ENCODE results near the gene KRT7.

Gene KRT7

DNA sequence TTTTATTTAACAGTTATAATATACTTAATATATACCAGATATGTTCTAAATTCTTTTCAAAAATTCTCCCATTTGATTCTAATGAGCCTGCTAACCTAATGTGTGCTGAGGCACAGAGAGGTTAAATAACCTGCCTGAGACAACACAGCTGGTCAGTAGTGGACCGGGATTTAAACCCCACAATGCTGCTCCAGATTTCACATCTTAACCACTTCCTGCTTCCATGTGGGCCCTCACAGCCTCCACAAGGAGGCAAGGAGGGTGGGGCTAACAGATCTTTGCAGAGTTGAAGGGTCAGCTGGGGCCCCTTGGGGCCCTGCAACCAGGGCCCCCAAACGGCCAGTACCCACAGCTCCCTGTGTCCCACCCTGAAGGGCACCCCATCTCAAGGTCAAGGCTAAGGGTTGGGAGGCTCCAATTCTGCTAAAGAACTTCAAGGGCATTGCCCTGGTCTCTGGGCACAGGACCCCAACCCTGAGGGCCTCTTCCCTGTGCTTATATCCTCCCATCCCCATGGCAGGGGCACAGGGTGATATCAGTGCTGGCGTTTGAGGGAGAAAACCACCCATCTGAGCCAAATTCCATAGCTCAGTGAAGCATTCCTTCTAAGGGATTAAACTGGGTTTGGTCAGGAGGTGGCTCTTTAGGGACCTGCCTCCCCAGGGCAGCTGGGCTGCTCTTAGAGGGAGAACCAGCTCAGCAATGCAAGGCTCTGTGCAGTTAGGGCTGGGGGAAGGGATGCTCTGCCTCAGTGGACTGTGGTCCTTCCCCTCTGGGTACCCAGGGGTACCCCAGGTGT lies 43.5 kb upstream of the KRT7 start:
- Histone ChIP-seq H3K4me1 (ENCODE audit: control insufficient read depth in 1 of 2, insufficient read depth in 2 of 2, low read length in 2 of 2) (peaks cover 14 to 26% of the 10 kb centered on the region in 2 donors), H3K4me3 (ENCODE audit: low read depth in 1 of 2, low read length in 2 of 2) (no peak overlapping the region), H3K9ac (ENCODE audit: low read depth in 1 of 2, low read length in 2 of 2) (no peak overlapping the region), H3K9me3 (ENCODE audit: control insufficient read depth in 1 of 2, low read length in 2 of 2) (no peaks in the 10 kb centered on the region), H3K36me3 (ENCODE audit: control insufficient read depth in 1 of 2, insufficient read depth in 2 of 2, low read length in 2 of 2) (no peaks in the 10 kb centered on the region), H3K27me3 (ENCODE audit: control insufficient read depth in 1 of 2, insufficient read depth in 2 of 2, low read length in 2 of 2) (peaks cover 0 to 5% of the 10 kb centered on the region in 2 donors), H3K27ac (ENCODE audit: low read depth, low read length) (no peak overlapping the region)

DNA sequence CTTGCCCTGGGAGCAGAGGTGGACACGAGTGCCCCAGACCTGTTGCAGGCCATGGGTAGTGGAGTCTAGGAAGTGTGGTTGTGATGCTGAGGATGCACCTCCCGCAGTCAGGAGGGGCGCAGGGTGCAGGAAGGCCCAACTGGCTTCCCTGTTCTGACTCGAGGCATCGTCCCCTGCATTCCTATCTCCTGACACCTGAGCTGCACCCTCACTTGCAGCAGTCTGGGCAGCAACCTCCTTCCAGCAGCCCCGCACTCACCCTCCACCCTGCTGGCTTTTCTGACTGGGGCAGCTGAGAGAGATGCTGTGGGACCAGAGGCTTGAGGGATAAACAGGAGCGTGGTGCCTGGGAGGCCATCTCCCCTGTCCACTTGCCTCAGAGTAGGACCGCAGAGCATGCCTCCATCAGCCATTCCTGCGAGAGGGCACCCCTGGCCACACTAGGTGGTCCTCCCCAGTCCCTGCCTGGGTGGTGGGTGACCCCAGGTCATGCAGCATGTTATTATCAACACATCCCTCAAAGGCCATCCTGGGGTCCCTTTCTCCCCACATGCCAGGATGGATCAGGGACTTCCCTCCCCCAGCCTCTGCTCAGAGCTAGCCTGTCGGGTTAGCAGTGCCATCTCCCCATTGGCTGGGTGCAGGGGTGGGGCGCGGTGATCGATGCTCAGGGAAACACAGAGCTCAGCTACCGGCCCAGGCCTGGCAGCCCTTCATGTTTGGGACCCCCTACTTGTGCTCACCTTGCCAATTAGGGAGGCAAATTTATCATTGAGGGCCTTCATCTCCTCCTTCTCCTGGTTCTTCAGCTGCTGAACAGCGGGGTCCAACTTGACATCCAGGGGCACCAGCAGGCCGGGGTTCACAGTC lies 41.9 kb upstream of the KRT7 start:
- H3K36me3 ChIP-seq (ENCODE audit: control insufficient read depth in 1 of 2, insufficient read depth in 2 of 2, low read length in 2 of 2), result no peaks in the 10 kb centered on the region
- H3K4me3 ChIP-seq (ENCODE audit: low read depth in 1 of 2, low read length in 2 of 2), result no peak overlapping the region
- peaks cover 0 to 5% of the 10 kb centered on the region in 2 donors for H3K27me3 ChIP-seq (ENCODE audit: control insufficient read depth in 1 of 2, insufficient read depth in 2 of 2, low read length in 2 of 2)
- H3K9me3 ChIP-seq (ENCODE audit: control insufficient read depth in 1 of 2, low read length in 2 of 2), result no peaks in the 10 kb centered on the region
- H3K4me1 ChIP-seq (ENCODE audit: control insufficient read depth in 1 of 2, insufficient read depth in 2 of 2, low read length in 2 of 2), result peaks cover 14 to 19% of the 10 kb centered on the region in 2 donors
- no peak overlapping the region for H3K27ac ChIP-seq (ENCODE audit: low read depth, low read length)
- H3K9ac ChIP-seq (ENCODE audit: low read depth in 1 of 2, low read length in 2 of 2), result no peak overlapping the region

DNA sequence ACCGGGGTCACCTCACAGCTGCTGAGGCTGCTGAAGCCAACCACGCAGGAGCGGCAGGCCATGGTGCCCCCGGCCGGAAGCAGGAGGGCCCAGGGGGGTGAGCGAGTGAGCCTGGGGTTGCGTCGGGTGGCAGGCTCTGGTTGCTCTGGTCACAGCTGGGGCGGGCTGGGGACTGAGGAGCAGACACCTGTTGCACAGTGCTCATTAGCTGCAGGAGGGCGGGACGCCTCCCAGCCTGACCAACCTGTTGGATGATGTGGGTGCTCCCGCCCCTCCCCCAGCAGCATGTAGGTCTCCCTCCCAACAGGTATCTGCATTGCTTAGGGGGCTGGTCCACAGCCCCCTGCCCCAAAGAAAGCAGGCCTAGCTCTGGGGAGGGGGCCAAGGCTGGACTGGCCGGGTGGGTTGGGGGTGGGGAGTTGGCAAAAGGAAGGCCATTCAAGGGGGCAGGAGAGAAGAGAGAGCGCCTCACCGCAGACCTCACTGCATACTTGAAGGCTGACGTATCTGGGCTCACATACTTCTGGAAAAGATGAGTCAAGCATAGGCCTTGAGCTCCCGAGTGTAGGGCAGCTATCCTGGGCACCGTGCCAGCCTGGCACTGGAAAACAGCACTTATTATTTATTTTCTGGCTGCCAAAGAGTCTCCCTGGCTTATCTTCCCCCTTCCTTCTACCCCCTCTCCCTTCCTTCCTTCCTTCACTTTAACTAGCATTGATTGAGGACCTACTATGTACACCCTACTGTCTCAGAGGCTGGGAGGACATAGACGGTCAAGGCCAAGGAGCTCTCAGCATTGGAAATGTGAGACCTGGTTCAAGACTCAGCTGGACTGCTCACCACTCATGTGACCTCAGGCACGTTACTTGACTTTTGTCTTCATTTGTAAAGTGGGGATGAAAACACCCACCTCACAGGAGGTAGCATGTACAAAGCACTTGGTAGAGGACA lies 40.9 kb upstream of the KRT7 start, which contains the start of gene KRT80:
KRT80 (minus strand) TSS at position 174 of the 951 bp plus-strand sequence; CDS start at position 62, 112 bp downstream.
- no peak within 1 kb of the TSS for H3K4me3 ChIP-seq (ENCODE audit: low read depth in 1 of 2, low read length in 2 of 2)
- no peak within 1 kb of the TSS for H3K27ac ChIP-seq (ENCODE audit: low read depth, low read length)
- H3K9me3 ChIP-seq (ENCODE audit: control insufficient read depth in 1 of 2, low read length in 2 of 2), result no peaks in the 10 kb centered on the region
- H3K9ac ChIP-seq (ENCODE audit: low read depth in 1 of 2, low read length in 2 of 2), result no peak within 1 kb of the TSS
- H3K4me1 ChIP-seq (ENCODE audit: control insufficient read depth in 1 of 2, insufficient read depth in 2 of 2, low read length in 2 of 2), result peaks cover 14 to 16% of the 10 kb centered on the region in 2 donors
- H3K27me3 ChIP-seq (ENCODE audit: control insufficient read depth in 1 of 2, insufficient read depth in 2 of 2, low read length in 2 of 2), result peaks cover 0 to 5% of the 10 kb centered on the region in 2 donors
- no peaks in the 10 kb centered on the region for H3K36me3 ChIP-seq (ENCODE audit: control insufficient read depth in 1 of 2, insufficient read depth in 2 of 2, low read length in 2 of 2)

DNA sequence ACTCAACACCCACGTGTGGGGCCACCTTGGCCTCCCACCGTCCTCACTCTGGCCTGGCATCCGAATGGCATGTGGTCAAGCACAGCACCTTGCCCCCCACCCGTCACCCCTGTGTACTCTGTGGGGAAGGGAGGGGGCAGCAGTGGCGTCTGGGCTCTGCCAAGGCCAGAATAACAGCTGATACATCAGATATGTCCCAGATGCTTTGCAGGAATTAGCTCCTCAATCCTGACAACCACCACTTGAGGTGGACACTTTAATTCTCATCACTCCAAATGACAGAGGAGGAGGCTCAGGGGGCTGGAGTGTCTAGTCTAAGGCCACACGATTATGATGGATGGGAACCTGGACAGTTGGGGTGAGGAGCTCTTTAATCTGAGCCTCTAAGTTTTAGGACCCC lies 39.5 kb upstream of the KRT7 start:
- H3K9ac ChIP-seq (ENCODE audit: low read depth in 1 of 2, low read length in 2 of 2), result no peak overlapping the region
- H3K4me3 ChIP-seq (ENCODE audit: low read depth in 1 of 2, low read length in 2 of 2), result no peak overlapping the region
- H3K27me3 ChIP-seq (ENCODE audit: control insufficient read depth in 1 of 2, insufficient read depth in 2 of 2, low read length in 2 of 2), result peaks cover 0 to 5% of the 10 kb centered on the region in 2 donors
- H3K36me3 ChIP-seq (ENCODE audit: control insufficient read depth in 1 of 2, insufficient read depth in 2 of 2, low read length in 2 of 2), result no peaks in the 10 kb centered on the region
- H3K9me3 ChIP-seq (ENCODE audit: control insufficient read depth in 1 of 2, low read length in 2 of 2), result no peaks in the 10 kb centered on the region
- peaks cover 16 to 19% of the 10 kb centered on the region in 2 donors for H3K4me1 ChIP-seq (ENCODE audit: control insufficient read depth in 1 of 2, insufficient read depth in 2 of 2, low read length in 2 of 2)
- H3K27ac ChIP-seq (ENCODE audit: low read depth, low read length), result no peak overlapping the region

DNA sequence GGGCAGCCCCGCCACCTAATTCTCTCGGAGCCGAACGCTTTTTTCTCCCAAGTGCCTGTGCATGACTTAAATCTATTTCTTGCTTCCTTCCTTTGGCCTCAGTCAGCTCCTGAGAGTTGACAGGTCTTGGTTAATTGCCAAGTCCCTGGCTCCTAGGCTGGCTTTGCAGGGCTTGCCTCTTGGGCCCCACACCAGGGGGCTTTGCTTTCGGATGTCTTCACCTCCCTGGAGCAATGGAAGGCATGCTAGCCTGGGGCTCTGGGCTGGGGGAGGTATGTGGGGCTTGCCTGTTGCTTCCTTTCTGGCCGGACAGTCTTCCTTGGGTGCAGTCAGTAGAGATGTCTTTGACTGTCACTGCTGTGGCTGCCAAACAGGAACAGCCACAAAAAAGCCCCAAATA lies 39.1 kb upstream of the KRT7 start:
- Histone ChIP-seq H3K9ac (ENCODE audit: low read depth in 1 of 2, low read length in 2 of 2) (no peak overlapping the region), H3K27me3 (ENCODE audit: control insufficient read depth in 1 of 2, insufficient read depth in 2 of 2, low read length in 2 of 2) (peaks cover 0 to 5% of the 10 kb centered on the region in 2 donors), H3K9me3 (ENCODE audit: control insufficient read depth in 1 of 2, low read length in 2 of 2) (no peaks in the 10 kb centered on the region), H3K4me3 (ENCODE audit: low read depth in 1 of 2, low read length in 2 of 2) (no peak overlapping the region), H3K27ac (ENCODE audit: low read depth, low read length) (no peak overlapping the region), H3K4me1 (ENCODE audit: control insufficient read depth in 1 of 2, insufficient read depth in 2 of 2, low read length in 2 of 2) (peaks cover 16 to 24% of the 10 kb centered on the region in 2 donors), H3K36me3 (ENCODE audit: control insufficient read depth in 1 of 2, insufficient read depth in 2 of 2, low read length in 2 of 2) (no peaks in the 10 kb centered on the region)

DNA sequence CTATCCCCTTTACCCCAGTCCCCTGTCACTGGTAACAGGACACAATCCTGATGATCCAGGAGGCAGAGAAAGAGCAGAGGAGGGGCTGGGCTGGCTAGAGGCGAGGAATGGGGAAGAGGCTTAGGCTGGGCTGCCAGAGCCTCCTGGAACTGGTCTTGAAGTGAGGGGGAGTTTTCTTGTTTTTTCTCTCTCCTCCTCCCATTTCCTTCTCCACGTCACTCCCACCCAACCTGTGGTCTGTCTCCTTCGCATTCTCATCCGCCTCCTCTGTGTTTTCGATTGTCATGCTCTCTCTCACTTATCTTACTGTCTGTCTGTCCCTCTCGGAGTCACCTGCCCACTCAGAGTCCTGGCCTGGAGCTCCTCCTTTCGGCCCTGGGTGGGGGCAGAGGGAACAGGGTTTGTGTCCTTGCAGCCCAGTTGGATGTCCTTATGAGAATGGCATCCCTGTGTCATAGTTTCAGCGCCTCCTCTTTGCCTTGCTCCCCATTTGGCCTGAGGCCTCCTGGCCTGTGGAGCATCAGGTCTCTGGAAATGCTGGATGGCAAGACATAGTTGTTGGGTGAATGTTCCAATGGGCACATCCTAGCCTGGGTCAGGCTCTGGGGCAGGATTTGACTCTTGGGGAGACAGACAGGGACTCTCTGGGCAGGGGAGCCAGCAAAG lies 37.8 kb upstream of the KRT7 start:
- Histone ChIP-seq H3K9ac (ENCODE audit: low read depth in 1 of 2, low read length in 2 of 2) (no peak overlapping the region), H3K4me3 (ENCODE audit: low read depth in 1 of 2, low read length in 2 of 2) (no peak overlapping the region), H3K27ac (ENCODE audit: low read depth, low read length) (no peak overlapping the region), H3K9me3 (ENCODE audit: control insufficient read depth in 1 of 2, low read length in 2 of 2) (no peaks in the 10 kb centered on the region), H3K27me3 (ENCODE audit: control insufficient read depth in 1 of 2, insufficient read depth in 2 of 2, low read length in 2 of 2) (peaks cover 0 to 10% of the 10 kb centered on the region in 2 donors), H3K4me1 (ENCODE audit: control insufficient read depth in 1 of 2, insufficient read depth in 2 of 2, low read length in 2 of 2) (peaks cover 23 to 31% of the 10 kb centered on the region in 2 donors), H3K36me3 (ENCODE audit: control insufficient read depth in 1 of 2, insufficient read depth in 2 of 2, low read length in 2 of 2) (no peaks in the 10 kb centered on the region)

DNA sequence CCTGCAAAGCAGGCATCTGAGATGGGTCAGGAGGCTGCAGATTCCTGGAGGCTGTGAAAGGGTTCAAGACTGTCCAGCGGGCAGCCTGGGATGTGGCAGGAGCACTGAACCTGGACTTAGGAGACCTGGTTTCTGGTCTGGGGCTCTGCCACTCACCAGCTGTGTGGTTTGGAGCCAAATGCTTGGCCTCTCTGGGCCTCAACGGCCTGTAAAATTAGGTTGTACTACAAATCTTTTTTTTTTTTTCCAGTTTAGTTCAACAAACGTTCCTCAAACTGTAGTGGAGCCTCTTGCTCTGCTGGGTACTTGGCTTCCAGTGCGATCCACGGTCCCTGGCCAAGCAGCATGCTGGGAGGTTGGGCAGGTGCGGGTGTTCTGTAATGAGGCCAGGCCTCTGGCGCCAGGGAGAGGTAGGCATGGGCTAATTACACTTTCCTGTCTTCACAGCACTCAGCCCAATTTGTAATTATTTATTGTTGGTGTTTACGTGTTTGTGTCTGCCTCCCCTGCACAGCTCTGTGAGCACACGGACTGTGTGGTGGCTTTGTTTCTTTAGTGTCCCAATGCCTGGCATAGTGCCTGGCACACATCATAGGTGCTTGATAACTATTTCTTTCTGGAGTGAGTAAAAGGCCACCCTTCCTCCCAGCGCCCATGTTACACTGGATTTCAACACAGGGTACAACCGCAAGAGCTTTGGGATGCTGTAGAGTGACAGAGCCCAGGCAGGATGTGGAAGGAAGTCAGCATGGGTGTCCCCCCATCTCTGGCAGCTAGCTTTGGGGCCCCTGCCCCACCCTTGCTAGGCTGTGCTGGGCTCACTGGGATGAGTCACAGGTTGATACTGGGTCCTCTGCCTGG lies 35.4 kb upstream of the KRT7 start:
- no peak overlapping the region for H3K9ac ChIP-seq (ENCODE audit: low read depth in 1 of 2, low read length in 2 of 2)
- no peak overlapping the region for H3K4me3 ChIP-seq (ENCODE audit: low read depth in 1 of 2, low read length in 2 of 2)
- H3K27ac ChIP-seq (ENCODE audit: low read depth, low read length), result no peak overlapping the region
- H3K9me3 ChIP-seq (ENCODE audit: control insufficient read depth in 1 of 2, low read length in 2 of 2), result no peaks in the 10 kb centered on the region
- H3K4me1 ChIP-seq (ENCODE audit: control insufficient read depth in 1 of 2, insufficient read depth in 2 of 2, low read length in 2 of 2), result peaks cover 12 to 19% of the 10 kb centered on the region in 2 donors
- H3K36me3 ChIP-seq (ENCODE audit: control insufficient read depth in 1 of 2, insufficient read depth in 2 of 2, low read length in 2 of 2), result no peaks in the 10 kb centered on the region
- peaks cover 0 to 4% of the 10 kb centered on the region in 2 donors for H3K27me3 ChIP-seq (ENCODE audit: control insufficient read depth in 1 of 2, insufficient read depth in 2 of 2, low read length in 2 of 2)

DNA sequence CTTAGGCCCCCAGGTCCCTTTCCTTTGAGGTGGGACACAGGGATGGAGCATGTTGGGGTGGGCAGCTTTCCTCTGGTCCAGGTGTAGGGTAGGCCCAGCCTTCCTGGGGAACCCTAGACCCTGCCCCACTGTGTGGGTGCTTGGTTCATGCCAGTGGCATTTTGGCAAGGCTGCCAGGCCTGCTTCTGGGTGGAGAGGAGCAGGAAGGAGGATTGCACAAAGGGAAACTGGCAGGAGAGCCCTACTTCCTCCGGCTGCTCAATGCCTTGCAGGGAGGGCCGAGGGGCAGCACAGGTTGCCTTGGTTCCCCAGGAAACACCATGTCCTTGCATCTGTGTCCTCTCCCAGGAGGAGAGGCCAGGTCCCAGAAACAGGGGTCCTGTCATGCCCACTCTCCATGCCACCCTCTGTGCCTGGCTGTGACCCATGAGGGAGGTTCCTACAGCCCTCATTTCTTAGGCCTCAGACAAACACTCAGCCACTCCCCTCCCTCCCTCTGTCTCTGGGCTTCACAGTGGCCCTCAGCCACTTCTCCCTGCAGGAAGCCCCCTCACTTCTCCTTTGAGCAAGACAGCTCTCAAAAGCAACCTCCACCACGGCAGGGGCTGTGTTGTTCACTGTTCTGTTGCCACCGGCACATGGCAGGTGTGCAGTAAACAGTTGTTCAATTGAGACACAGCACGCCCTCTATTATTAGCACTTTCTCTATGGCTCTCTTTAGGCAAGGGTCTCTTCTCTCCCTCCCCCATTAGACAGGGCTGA lies 34.4 kb upstream of the KRT7 start:
- no peaks in the 10 kb centered on the region for H3K9me3 ChIP-seq (ENCODE audit: control insufficient read depth in 1 of 2, low read length in 2 of 2)
- H3K4me3 ChIP-seq (ENCODE audit: low read depth in 1 of 2, low read length in 2 of 2), result no peak overlapping the region
- no peak overlapping the region for H3K27ac ChIP-seq (ENCODE audit: low read depth, low read length)
- H3K4me1 ChIP-seq (ENCODE audit: control insufficient read depth in 1 of 2, insufficient read depth in 2 of 2, low read length in 2 of 2), result peaks cover 21 to 25% of the 10 kb centered on the region in 2 donors
- H3K9ac ChIP-seq (ENCODE audit: low read depth in 1 of 2, low read length in 2 of 2), result no peak overlapping the region
- H3K36me3 ChIP-seq (ENCODE audit: control insufficient read depth in 1 of 2, insufficient read depth in 2 of 2, low read length in 2 of 2), result no peaks in the 10 kb centered on the region
- peaks cover 0 to 8% of the 10 kb centered on the region in 2 donors for H3K27me3 ChIP-seq (ENCODE audit: control insufficient read depth in 1 of 2, insufficient read depth in 2 of 2, low read length in 2 of 2)

All from duodenal mucosa (tissue), 2 donors.